Anterior cingulate cortex (tissue), 58 donors: ENCODE data around the gene BAG5.
A peak's percentile ranks its signal among the peaks of the same experiment; 100 is the strongest.

Experiments used
- DNase-seq, 58 donors: peaks; one replicate each; lab custom pipeline; 2025; lab: John Stamatoyannopoulos, UW

The BAG5 gene

DNA sequence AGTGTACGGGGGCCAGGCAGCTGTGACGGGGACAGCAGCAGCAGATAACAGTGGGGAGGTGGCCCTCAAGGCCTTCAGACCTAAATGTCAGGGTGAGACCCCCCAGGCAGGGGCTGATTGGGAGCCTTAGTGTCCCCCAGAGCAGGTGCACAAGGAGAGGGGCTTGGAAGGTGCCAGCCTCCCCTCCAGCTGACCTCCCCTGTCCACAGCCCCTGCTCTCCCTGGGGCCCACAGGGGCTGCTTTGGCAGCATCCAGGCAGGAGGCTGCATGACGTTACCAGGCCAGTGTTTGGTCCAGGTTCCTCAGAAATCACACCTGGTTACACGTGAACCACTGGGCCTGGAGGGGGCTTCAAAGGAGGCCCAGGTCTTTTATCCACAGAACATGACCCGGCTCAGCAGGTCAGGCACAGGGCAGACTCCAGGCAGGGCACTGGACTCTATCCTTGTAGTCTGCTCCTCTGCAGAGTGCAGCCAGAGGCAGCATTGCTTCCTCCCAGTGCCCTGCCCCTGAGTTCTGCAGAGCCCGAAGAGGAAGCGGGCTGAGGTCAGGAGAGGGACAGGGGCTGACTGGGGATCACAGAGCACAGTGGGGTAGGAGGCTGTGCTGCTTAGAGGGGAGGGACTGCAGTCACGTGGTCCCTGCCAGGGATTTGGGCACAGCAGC lies 36.1 kb downstream of the BAG5 start:
- no peak for DNase-seq

GRCh38 chr14:103525430-103526246 lies 36.8 kb downstream of the BAG5 start:
- peak in 1 of 58 donors; percentile 17 for DNase-seq

GRCh38 chr14:103524002-103524935 lies 38.2 kb downstream of the BAG5 start:
- DNase-seq, result no peak

- no peak for DNase-seq
Measured at GRCh38 chr14:103523575-103523954, 38.9 kb downstream of the BAG5 start.

DNA sequence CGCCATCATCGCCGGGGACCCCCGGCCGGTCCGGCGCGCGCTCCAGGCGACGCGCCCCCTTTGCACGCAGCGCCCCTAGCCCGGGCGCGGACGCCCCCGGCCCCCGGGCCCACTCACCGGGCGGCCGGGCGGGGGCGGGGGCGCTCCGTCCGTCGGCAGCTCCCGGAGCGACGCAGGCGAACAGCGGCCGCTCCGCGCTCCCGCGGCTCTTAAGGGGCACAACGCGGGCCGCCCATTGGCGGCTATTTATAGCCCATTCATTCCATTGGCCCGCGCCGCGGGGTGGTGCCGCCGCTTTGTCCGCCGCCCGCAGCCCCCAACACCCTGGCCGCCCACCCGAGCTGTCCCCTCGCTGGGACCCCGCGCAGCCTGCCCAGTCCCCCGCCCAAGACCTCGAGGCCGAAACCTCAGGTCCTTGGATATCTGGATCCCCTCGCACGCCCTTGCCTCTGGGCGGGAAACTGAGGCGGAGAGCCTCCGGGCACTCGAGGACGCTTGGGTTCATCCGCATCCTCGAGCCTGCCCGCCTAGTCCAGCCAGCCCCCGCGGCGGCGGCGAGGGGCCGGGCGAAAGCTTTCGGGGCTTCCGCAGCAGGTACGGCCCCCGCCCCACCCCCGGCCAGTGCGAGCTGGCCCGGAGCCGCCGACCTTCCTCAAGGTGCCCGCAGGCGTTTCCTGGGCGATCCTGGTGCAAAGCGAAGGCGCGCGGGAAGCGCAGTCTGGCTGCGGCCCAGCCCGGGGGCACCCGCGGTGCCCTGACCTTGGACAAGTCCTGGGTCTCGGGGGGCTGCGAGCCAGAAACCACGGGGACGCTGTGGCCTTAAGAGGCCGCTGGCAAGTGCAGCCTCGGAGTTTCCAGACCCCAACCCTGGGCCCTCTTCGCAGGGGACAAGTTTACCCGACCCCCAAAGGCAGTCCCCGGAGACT lies 39.5 kb downstream of the BAG5 start, which contains the start of gene CKB:
TSS of gene CKB (minus strand) at position 182 of the 926 bp plus-strand sequence. CDS start 337 bp downstream, outside the sequence.
- peak in 52 of 58 donors; percentile 27 to 88 (median 75) for DNase-seq

DNA sequence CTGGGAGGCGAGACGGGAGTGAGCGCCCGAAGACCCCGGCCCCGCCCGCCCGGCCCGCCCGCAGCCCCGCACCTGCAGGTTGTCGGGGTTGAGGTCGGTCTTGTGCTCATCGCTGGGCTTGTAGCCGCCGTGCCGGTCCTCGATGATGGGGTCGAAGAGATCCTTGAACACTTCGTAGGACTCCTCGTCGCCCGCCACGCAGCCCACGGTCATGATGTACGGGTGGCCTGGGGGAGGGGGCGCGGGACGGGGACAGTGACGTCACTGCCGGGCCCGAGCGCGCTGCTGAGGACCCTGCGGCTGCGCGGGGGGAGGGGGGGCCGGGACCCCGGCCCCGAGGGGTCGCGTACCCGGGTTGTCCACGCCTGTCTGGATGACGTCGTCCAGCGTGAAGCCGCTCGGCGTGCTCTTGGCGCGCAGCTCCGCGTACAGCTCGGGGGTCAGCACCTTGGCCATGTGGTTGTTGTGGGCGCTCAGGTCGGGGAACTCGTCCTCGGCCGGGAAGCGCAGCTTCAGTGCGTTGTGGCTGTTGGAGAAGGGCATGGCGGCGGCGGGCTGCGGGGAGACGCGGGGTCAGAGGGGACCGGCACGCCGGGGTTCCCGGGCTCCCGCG lies 40.4 kb downstream of the BAG5 start:
- peak in 3 of 58 donors; percentile 34 to 60 (median 40) for DNase-seq

DNA sequence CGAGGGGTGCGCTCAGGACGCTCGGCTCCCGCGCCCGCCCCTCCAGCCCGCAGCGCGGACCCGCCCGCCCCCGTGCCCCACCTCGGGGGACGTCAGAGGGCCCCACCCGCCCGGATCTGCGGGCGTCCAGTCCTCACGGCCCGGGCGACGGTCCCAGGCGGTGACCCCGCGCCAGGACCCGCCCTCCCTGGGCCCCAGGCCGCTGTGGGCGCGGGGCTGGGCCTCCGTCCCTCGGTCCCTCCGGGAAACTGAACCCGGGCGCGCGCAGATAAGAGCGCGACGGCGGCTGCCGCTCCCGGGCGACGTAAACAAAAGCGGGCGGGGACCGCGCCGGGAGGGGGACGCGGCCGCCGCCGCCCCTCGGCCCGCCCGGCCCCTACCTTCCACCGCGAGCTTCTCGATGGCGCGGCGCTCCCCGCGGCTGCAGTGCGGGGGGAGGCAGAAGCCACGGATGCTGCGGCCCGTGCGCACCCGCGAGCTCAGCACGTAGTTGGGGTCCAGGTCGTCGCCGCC lies 41.0 kb downstream of the BAG5 start:
- peak in 11 of 58 donors; percentile 63 to 86 (median 78) for DNase-seq

- DNase-seq, result peak in 49 of 58 donors; percentile 42 to 86 (median 72)
Measured at GRCh38 chr14:103520657-103521437, 41.6 kb downstream of the BAG5 start.

GRCh38 chr14:103520269-103520656 lies 42.2 kb downstream of the BAG5 start:
- no peak for DNase-seq

DNA sequence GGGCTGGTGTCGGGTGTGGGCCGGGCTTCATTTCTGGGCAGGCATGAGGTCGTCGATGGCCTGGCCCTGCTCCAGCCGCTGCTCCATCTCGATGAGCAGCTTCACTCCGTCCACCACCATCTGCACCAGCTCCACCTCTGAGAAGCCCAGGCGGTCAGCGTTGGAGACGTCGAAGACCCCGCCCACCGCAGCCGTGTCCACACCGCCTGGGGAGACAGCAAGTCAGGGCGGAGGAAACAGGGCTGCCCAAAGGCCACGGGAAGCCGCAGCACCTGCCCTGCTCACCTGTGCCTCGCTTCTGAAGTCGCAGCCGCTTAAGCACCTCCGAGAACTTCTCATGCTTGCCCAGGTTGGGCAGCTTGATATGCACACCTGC lies 42.6 kb downstream of the BAG5 start:
- peak in 3 of 58 donors; percentile 30 to 33 (median 32) for DNase-seq

- peak in 3 of 58 donors; percentile 36 to 52 (median 41) for DNase-seq
Measured at GRCh38 chr14:103519043-103519836, 43.2 kb downstream of the BAG5 start.

- DNase-seq, result peak in 46 of 58 donors; percentile 24 to 72 (median 52)
Measured at GRCh38 chr14:103518422-103519042, 43.9 kb downstream of the BAG5 start.

DNA sequence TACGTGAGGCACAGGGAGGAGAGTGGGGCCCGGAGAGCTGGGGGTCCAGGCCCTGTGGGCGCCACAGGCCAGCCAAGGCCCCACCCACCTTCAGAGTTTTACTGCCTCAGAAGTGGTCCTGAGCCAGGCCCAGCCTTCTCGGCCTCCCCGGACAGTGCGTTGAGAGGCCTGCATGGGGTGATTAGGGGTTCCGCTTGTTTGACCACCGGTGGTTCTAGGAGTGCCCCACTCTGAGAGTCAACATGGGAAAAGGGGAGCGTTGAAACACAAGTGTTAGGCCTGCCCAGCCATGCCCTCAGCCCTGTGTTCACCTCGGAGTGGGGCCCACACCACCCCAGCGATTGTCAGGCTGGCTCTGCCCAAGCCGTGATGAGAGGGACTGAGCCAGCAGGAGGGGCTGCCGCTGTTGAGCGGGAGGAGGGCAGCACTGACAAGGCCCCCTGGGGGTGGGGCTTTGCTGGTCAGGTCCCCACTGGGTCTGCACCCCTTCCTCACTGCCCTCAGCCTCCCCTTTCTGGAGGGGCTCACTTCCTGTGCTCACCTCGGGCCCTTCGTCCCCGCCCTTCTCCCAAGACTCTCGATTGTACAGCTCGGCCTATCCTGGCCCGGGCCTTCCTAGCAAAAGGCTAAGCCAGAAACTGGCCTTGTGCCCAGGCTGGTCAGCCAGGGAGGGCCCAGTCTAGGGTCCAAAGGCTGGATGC lies 44.6 kb downstream of the BAG5 start:
- peak in 11 of 58 donors; percentile 40 to 65 (median 46) for DNase-seq

DNA sequence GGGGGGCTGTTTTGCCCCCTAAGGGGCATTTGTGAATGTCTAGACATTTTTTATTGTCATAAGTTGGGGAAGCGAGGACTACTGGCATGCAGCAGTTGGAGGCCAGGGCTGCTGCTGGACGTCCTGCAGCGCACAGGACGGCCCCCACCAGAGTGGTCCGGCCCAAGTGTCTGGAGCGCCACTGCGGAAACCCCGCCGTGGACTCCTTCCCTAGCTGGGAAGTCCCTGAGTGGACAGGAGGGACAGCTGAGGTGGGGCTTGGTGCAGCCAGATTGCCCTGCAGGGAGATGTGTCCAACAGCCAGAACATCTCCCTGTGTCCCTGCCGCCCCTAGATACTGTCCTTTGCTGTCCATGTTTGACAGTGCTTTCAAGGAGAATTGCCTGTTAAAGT lies 45.3 kb downstream of the BAG5 start:
- no peak for DNase-seq

GRCh38 chr14:103516426-103517173 lies 45.9 kb downstream of the BAG5 start:
- DNase-seq, result peak in 2 of 58 donors; percentile 20 to 37
